GM18858 (cell line): ENCODE results near the gene CTXN1.

Experiments used
- ATAC-seq: cut with Tn5 transposase; IDR thresholded peaks from one replicate; pipeline ENCODE4 v1.9.1; 2021; ENCODE audit not compliant: unreplicated experiment

CTXN1 gene

GRCh38 chr19:7877249-7877836, 48.6 kb downstream of the CTXN1 start:
- ATAC-seq, result no peak

GRCh38 chr19:7874897-7875273, 51.0 kb downstream of the CTXN1 start:
- no peak for ATAC-seq
